MM.1S (cell line): Measurements from ENCODE around the gene GRB10.
A peak's percentile ranks its signal among the peaks of the same experiment; 100 is the strongest.

Experiments
- DNase-seq: peaks from one replicate; pipeline ENCODE4 v3.0.0-alpha.2; 2015
- H2AFZ ChIP-seq: fragments of 300-600 bp; sonication (generic); 2 replicates; pipeline ENCODE4 v1.6.0; 2016; ENCODE audit warnings: antibody characterized with exemption, low read length
- H3F3A ChIP-seq: fragments of 300-600 bp; sonication (generic); 2 replicates; pipeline ENCODE4 v1.6.1; 2016; ENCODE audit warnings: mild to moderate bottlenecking, antibody characterized with exemption, low read length, moderate library complexity, mixed read lengths; ENCODE audit not compliant: insufficient read depth
- H3K27ac ChIP-seq: fragments of 300-600 bp; sonication (generic); 2 replicates; pipeline ENCODE4 v1.5.1; 2016; ENCODE audit warnings: mild to moderate bottlenecking, low read length
- H3K27me3 ChIP-seq: fragments of 300-600 bp; sonication (generic); replicated peaks from 2 replicates; pipeline ENCODE4 v1.6.0; 2016; ENCODE audit warnings: low read length; ENCODE audit not compliant: insufficient read depth
- H3K36me3 ChIP-seq: fragments of 300-600 bp; sonication (generic); replicated peaks from 2 replicates; pipeline ENCODE4 v1.6.1; 2016; ENCODE audit warnings: mild to moderate bottlenecking, low read length, mixed read lengths; ENCODE audit not compliant: insufficient read depth
- H3K4me1 ChIP-seq: fragments of 300-600 bp; sonication (generic); 2 replicates; pipeline ENCODE4 v1.6.1; 2016; ENCODE audit warnings: low read length, mixed read lengths
- H3K4me2 ChIP-seq: fragments of 300-600 bp; sonication (generic); 2 replicates; pipeline ENCODE4 v1.6.0; 2016; ENCODE audit warnings: low read depth, low read length
- H3K4me3 ChIP-seq: fragments of 300-600 bp; sonication (generic); 2 replicates; pipeline ENCODE4 v1.5.1; 2016; ENCODE audit warnings: low read length, mixed read lengths
- H3K79me2 ChIP-seq: fragments of 300-600 bp; sonication (generic); 2 replicates; pipeline ENCODE4 v1.6.1; 2016; ENCODE audit warnings: mixed run types, low read length, mixed read lengths
- H3K9ac ChIP-seq: fragments of 300-600 bp; sonication (generic); 2 replicates; pipeline ENCODE4 v1.6.1; 2016; ENCODE audit warnings: low read length, mixed read lengths
- H3K9me2 ChIP-seq: fragments of 300-600 bp; sonication (generic); replicated peaks from 2 replicates; pipeline ENCODE4 v1.6.1; 2016; ENCODE audit warnings: mild to moderate bottlenecking, low read length, mixed read lengths; ENCODE audit not compliant: insufficient read depth
- H3K9me3 ChIP-seq: fragments of 300-600 bp; sonication (generic); replicated peaks from 2 replicates; pipeline ENCODE4 v1.6.1; 2016; ENCODE audit warnings: mild to moderate bottlenecking, low read length, mixed read lengths; ENCODE audit not compliant: insufficient read depth
- H4K20me1 ChIP-seq: fragments of 300-600 bp; sonication (generic); 2 replicates; pipeline ENCODE4 v1.6.1; 2016; ENCODE audit warnings: mild to moderate bottlenecking, low read length, moderate library complexity, mixed read lengths; ENCODE audit not compliant: insufficient read depth
- CTCF ChIP-seq: fragments of 300-600 bp; sonication (generic); IDR thresholded peaks from 2 replicates; pipeline ENCODE4 v1.5.1; 2016; ENCODE audit warnings: antibody characterized with exemption, low read length, mixed read lengths
- EZH2 ChIP-seq: fragments of 300-600 bp; sonication (generic); optimal IDR thresholded peaks from 2 replicates; pipeline ENCODE3; 2017; ENCODE audit warnings: low read depth, mild to moderate bottlenecking, antibody characterized with exemption, low read length, mixed read lengths
- EZH2phosphoT487 ChIP-seq: fragments of 300-600 bp; sonication (generic); IDR thresholded peaks from 2 replicates; pipeline ENCODE4 v1.6.1; 2018; ENCODE audit warnings: antibody characterized with exemption, low read length

GRB10 gene

GRCh38 chr7:50657912-50658311, 124.8 kb downstream of the GRB10 start:
- Histone ChIP-seq H3K36me3 (no peaks in the 10 kb centered on the region), H3K27ac (peak overlapping the region; percentile 84), H3K9me3 (no peaks in the 10 kb centered on the region), H3K27me3 (no peaks in the 10 kb centered on the region), H3K79me2 (no peaks in the 10 kb centered on the region), H3K4me2 (peak overlapping the region; percentile 90), H3K9ac (peak overlapping the region; percentile 45; the same call in 1 of the 2 replicates), H3K4me3 (peak overlapping the region; percentile 46), H3F3A (peaks cover 41% of the 10 kb centered on the region), H3K9me2 (no peaks in the 10 kb centered on the region), H3K4me1 (peaks cover 64% of the 10 kb centered on the region), H4K20me1 (no peaks in the 10 kb centered on the region), H2AFZ (peak overlapping the region; percentile 45)
- no peak for DNase-seq
- TF ChIP-seq EZH2phosphoT487 (no peak), EZH2 (no peak), CTCF (no peak)

- Histone ChIP-seq H2AFZ (peak overlapping the region; percentile 45), H3K27ac (peak overlapping the region; percentile 84), H3K9me2 (no peaks in the 10 kb centered on the region), H3K4me1 (peaks cover 59% of the 10 kb centered on the region), H3K36me3 (no peaks in the 10 kb centered on the region), H3K9ac (peak overlapping the region; percentile 45), H3K4me3 (peak overlapping the region; percentile 46), H3F3A (peaks cover 36% of the 10 kb centered on the region), H3K4me2 (peak overlapping the region; percentile 90), H4K20me1 (no peaks in the 10 kb centered on the region), H3K9me3 (no peaks in the 10 kb centered on the region), H3K79me2 (no peaks in the 10 kb centered on the region), H3K27me3 (no peaks in the 10 kb centered on the region)
- DNase-seq: peak; percentile 71
- TF ChIP-seq EZH2phosphoT487 (no peak), EZH2 (no peak), CTCF (peak; percentile 27)
Measured at GRCh38 chr7:50657341-50657873, 125.3 kb downstream of the GRB10 start.

GRCh38 chr7:50656141-50656895, 126.4 kb downstream of the GRB10 start:
- Histone ChIP-seq H3K9ac (peak overlapping the region; percentile 45; the same call in 1 of the 2 replicates), H3K4me1 (peaks cover 49% of the 10 kb centered on the region), H4K20me1 (no peaks in the 10 kb centered on the region), H3K4me3 (peak overlapping the region; percentile 46), H3K36me3 (no peaks in the 10 kb centered on the region), H3K9me3 (no peaks in the 10 kb centered on the region), H3K4me2 (peak overlapping the region; percentile 90), H3K79me2 (no peaks in the 10 kb centered on the region), H2AFZ (peak overlapping the region; percentile 45), H3K27me3 (no peaks in the 10 kb centered on the region), H3F3A (peaks cover 25% of the 10 kb centered on the region), H3K27ac (peak overlapping the region; percentile 84; the same call in 1 of the 2 replicates), H3K9me2 (no peaks in the 10 kb centered on the region)
- DNase-seq: peak; percentile 37
- no peak for TF ChIP-seq CTCF
- TF ChIP-seq EZH2: no peak
- no peak for TF ChIP-seq EZH2phosphoT487
